ENCODE measurements around the gene PNISR.

DNA sequence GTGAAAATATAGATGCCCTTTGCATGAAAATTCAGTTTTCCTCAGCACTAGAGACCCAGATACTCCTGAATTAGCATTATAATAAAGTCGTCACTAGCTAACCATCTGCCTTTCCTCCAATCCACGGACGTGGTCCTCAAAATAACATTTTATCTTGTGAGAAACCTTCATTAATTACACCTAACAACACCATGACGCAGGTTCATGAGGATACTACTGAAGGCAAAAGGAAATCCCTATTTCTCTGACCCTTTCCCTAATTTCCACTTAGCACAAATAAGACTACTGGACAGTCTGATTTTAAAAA lies 1.3 kb upstream of the PNISR start:
- no peak for TF ChIP-seq EZH2phosphoT487 (IDR thresholded peaks at IDR 0.05; ENCODE audit: borderline replicate concordance, low read depth, low read length)
- TF ChIP-seq, protein P1, sequence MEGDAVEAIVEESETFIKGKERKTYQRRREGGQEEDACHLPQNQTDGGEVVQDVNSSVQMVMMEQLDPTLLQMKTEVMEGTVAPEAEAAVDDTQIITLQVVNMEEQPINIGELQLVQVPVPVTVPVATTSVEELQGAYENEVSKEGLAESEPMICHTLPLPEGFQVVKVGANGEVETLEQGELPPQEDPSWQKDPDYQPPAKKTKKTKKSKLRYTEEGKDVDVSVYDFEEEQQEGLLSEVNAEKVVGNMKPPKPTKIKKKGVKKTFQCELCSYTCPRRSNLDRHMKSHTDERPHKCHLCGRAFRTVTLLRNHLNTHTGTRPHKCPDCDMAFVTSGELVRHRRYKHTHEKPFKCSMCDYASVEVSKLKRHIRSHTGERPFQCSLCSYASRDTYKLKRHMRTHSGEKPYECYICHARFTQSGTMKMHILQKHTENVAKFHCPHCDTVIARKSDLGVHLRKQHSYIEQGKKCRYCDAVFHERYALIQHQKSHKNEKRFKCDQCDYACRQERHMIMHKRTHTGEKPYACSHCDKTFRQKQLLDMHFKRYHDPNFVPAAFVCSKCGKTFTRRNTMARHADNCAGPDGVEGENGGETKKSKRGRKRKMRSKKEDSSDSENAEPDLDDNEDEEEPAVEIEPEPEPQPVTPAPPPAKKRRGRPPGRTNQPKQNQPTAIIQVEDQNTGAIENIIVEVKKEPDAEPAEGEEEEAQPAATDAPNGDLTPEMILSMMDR (conservative IDR thresholded peaks at IDR 0.05; ENCODE audit: low read length): no peak

Data from OCI-LY7 (cell line).